GF-D8 (cell line): ENCODE data around the gene ANKRD11.

Experiments
- DNase-seq: peaks from one replicate; lab custom pipeline; 2025; lab: John Stamatoyannopoulos, UW

Gene ANKRD11

GRCh38 chr16:89297156-89297874 is 193.0 kb downstream of the ANKRD11 start:
- DNase-seq, result no peak

- DNase-seq, result no peak
Observed at GRCh38 chr16:89295915-89296314, 194.4 kb downstream of the ANKRD11 start.

GRCh38 chr16:89295071-89295900 is 195.1 kb downstream of the ANKRD11 start:
- no peak for DNase-seq

GRCh38 chr16:89294486-89294885 is 195.9 kb downstream of the ANKRD11 start:
- DNase-seq, result no peak

- no peak for DNase-seq
Observed at GRCh38 chr16:89293276-89294143, 196.9 kb downstream of the ANKRD11 start.

- no peak for DNase-seq
Observed at GRCh38 chr16:89292443-89293078, 197.8 kb downstream of the ANKRD11 start.

GRCh38 chr16:89291776-89292175 is 198.6 kb downstream of the ANKRD11 start:
- no peak for DNase-seq

- DNase-seq, result no peak
Observed at GRCh38 chr16:89291363-89291762, 199.0 kb downstream of the ANKRD11 start.

GRCh38 chr16:89290887-89291286 is 199.5 kb downstream of the ANKRD11 start:
- DNase-seq, result no peak

GRCh38 chr16:89290472-89290871 is 199.9 kb downstream of the ANKRD11 start:
- DNase-seq, result no peak

GRCh38 chr16:89289428-89290395 is 200.6 kb downstream of the ANKRD11 start:
- DNase-seq, result no peak

- DNase-seq, result no peak
Observed at GRCh38 chr16:89288966-89289365, 201.4 kb downstream of the ANKRD11 start.

GRCh38 chr16:89288577-89288844 is 201.8 kb downstream of the ANKRD11 start:
- DNase-seq, result no peak

GRCh38 chr16:89287777-89288576 is 202.4 kb downstream of the ANKRD11 start:
- no peak for DNase-seq

- DNase-seq, result no peak
Observed at GRCh38 chr16:89286096-89286495, 204.3 kb downstream of the ANKRD11 start.

GRCh38 chr16:89285381-89285780 is 205.0 kb downstream of the ANKRD11 start:
- no peak for DNase-seq

- DNase-seq, result no peak
Observed at GRCh38 chr16:89283449-89283848, 206.9 kb downstream of the ANKRD11 start.

- DNase-seq, result no peak
Observed at GRCh38 chr16:89282523-89282922, 207.8 kb downstream of the ANKRD11 start.

GRCh38 chr16:89281829-89282228 is 208.5 kb downstream of the ANKRD11 start:
- no peak for DNase-seq

GRCh38 chr16:89281189-89281577 is 209.2 kb downstream of the ANKRD11 start:
- no peak for DNase-seq
